ENCODE measurements around the gene HTR5A.
"Not testable (repeated sequence)": the region's sequence is repeated elsewhere in the genome, so short reads cannot be mapped to it uniquely, and the experiment has no call there.

HTR5A gene

GRCh38 chr7:155069992-155070751 lies at the start of gene HTR5A:
HTR5A (plus strand) TSS chr7:155070324; CDS start chr7:155070900, 576 bp downstream.
- Mint-ChIP-seq H3K4me1 (ENCODE audit: low read depth) (no peaks in the 10 kb centered on the region), H3K27ac (no peak within 1 kb of the TSS), H3K4me3 (no peak within 1 kb of the TSS), H3K36me3 (ENCODE audit: low read depth) (no peaks in the 10 kb centered on the region), H3K9me3 (no peaks in the 10 kb centered on the region), H3K27me3 (peaks cover 60% of the 10 kb centered on the region)

DNA sequence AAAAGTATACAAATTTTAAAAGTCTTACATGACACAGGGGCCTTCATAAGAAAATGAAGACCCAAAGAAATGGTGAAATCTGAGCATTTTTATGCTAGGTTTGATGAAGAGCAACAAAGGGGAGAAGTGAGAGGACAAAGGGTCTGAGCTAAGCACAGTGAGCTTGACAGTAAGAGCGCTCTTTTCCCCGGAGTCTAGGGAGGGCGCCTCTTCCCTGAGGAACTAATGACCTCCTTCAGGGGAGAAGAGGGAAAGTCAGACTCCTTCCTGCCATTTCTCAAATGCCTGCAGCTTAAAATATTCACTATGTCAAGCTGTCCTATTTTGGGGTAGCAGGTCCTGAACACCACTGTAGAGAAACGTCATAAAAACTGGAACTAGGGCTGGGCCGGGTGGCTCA lies 49.1 kb upstream of the HTR5A start:
- H3K27ac Mint-ChIP-seq, result no peak overlapping the region
- peaks cover 21% of the 10 kb centered on the region for H3K27me3 Mint-ChIP-seq
- H3K36me3 Mint-ChIP-seq (ENCODE audit: low read depth), result no peaks in the 10 kb centered on the region
- H3K4me3 Mint-ChIP-seq, result no peak overlapping the region
- no peaks in the 10 kb centered on the region for H3K4me1 Mint-ChIP-seq (ENCODE audit: low read depth)
- no peaks in the 10 kb centered on the region for H3K9me3 Mint-ChIP-seq

DNA sequence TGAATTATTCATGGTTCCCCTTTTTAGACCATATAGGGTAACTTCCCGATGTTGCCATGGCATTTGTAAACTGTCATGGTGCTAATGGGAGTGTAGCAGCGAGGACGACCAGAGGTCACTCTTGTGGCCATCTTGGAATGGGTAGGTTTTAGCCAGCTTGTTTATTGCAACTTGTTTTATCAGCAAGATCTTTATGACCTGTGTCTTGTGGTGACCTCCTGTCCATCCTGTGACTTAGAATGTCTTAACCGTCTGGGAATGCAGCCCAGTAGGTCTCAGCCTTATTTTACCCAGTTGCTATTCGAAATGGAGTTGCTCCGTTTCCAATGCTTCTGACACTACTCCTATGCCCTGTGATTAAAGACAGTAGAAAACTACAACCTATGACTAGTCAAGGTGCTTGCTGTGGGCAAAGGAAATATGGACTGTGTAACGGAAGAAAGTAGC lies 48.4 kb upstream of the HTR5A start:
- Mint-ChIP-seq H3K4me3 (no peak overlapping the region), H3K4me1 (ENCODE audit: low read depth) (no peaks in the 10 kb centered on the region), H3K27ac (no peak overlapping the region), H3K9me3 (no peaks in the 10 kb centered on the region), H3K27me3 (peaks cover 21% of the 10 kb centered on the region), H3K36me3 (ENCODE audit: low read depth) (no peaks in the 10 kb centered on the region)

DNA sequence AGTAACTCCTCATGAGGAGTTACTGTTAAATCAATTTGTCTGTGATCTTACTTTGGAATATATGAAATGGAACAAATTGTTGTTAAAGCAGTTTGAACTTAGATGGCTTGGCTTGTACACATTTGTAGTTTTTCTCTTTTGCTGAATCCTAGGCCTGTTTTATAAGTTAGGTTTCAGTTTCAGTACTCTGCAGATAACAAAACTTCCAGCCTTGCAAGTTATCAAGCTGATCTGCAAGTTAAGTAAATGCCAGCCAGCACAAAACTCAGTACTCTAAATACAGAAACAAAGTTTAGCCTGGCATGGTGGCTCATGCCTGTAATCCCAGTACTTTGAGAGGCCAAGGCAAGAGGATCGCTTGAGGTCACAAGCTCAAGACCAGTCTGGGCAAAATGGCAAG lies 42.2 kb upstream of the HTR5A start:
- no peaks in the 10 kb centered on the region for H3K36me3 Mint-ChIP-seq (ENCODE audit: low read depth)
- peaks cover 21% of the 10 kb centered on the region for H3K27me3 Mint-ChIP-seq
- no peaks in the 10 kb centered on the region for H3K9me3 Mint-ChIP-seq
- no peak overlapping the region for H3K27ac Mint-ChIP-seq
- no peaks in the 10 kb centered on the region for H3K4me1 Mint-ChIP-seq (ENCODE audit: low read depth)
- H3K4me3 Mint-ChIP-seq, result no peak overlapping the region

DNA sequence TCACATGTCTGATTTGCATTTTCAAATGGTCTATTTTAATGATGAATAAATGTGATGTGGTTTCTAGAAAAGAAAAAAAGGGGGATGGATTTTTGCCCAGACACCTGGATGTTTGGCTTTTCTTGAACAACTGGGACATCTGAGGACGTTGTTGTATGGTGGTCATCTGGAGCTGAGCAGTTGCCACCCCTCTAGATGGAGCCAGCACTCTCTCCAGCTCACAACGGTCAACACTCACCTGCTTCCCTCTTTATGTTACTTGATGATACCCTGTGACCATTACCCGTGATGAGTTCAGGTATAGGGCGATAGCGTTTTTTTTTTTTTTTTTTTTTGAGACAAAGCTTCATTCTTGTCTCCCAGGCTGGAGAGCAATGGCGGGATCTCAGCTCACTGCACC lies 37.1 kb upstream of the HTR5A start:
- H3K36me3 Mint-ChIP-seq (ENCODE audit: low read depth), result no peaks in the 10 kb centered on the region
- no peaks in the 10 kb centered on the region for H3K9me3 Mint-ChIP-seq
- no peaks in the 10 kb centered on the region for H3K4me1 Mint-ChIP-seq (ENCODE audit: low read depth)
- no peak overlapping the region for H3K27ac Mint-ChIP-seq
- H3K4me3 Mint-ChIP-seq, result no peak overlapping the region
- H3K27me3 Mint-ChIP-seq, result peaks cover 17% of the 10 kb centered on the region

GRCh38 chr7:155034495-155034894 lies 35.6 kb upstream of the HTR5A start:
- not testable (repeated sequence) for H3K36me3 Mint-ChIP-seq (ENCODE audit: low read depth)

GRCh38 chr7:155038335-155038734 lies 31.8 kb upstream of the HTR5A start:
- H3K36me3 Mint-ChIP-seq (ENCODE audit: low read depth), result no peaks in the 10 kb centered on the region

More at GRCh38 chr7:155034495-155034894, 35.6 kb upstream of the HTR5A start:
- H3K4me1 Mint-ChIP-seq (ENCODE audit: low read depth); H3K4me3 Mint-ChIP-seq; H3K9me3 Mint-ChIP-seq; H3K27ac Mint-ChIP-seq: not testable (repeated sequence)
- peaks cover 17% of the 10 kb centered on the region for H3K27me3 Mint-ChIP-seq

GRCh38 chr7:155043756-155044155 lies 26.4 kb upstream of the HTR5A start:
- Mint-ChIP-seq H3K4me1 (ENCODE audit: low read depth) (no peaks in the 10 kb centered on the region), H3K27ac (no peak overlapping the region), H3K27me3 (peaks cover 13% of the 10 kb centered on the region)

More at GRCh38 chr7:155038335-155038734, 31.8 kb upstream of the HTR5A start:
- H3K4me3 Mint-ChIP-seq, result no peak overlapping the region
- H3K4me1 Mint-ChIP-seq (ENCODE audit: low read depth), result no peaks in the 10 kb centered on the region
- H3K27ac Mint-ChIP-seq, result no peak overlapping the region
- H3K27me3 Mint-ChIP-seq, result peaks cover 12% of the 10 kb centered on the region
- no peaks in the 10 kb centered on the region for H3K9me3 Mint-ChIP-seq

DNA sequence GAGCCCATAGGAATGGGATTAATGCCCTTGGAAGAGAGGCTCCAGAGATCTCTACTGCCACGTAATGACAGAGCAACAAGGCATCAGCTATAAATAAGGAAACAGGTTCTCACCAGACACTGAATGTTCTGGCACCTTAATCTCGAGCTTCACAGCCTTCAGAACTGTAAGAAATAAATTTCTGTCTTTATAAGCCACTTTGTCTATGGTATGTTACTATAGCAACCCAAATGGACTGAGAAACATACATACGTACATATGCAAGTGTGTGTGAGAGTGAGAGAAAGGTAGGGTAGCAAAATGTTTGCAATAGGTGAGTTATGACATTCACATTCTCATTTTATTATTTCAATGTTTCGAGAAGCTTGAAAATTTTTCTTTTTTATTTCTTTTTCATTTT lies 22.1 kb upstream of the HTR5A start:
- Mint-ChIP-seq H3K27ac (no peak overlapping the region), H3K27me3 (peaks cover 9% of the 10 kb centered on the region), H3K36me3 (ENCODE audit: low read depth) (no peaks in the 10 kb centered on the region), H3K4me3 (no peak overlapping the region), H3K4me1 (ENCODE audit: low read depth) (no peaks in the 10 kb centered on the region), H3K9me3 (no peaks in the 10 kb centered on the region)

More at GRCh38 chr7:155043756-155044155, 26.4 kb upstream of the HTR5A start:
- Mint-ChIP-seq H3K4me3 (no peak overlapping the region), H3K36me3 (ENCODE audit: low read depth) (no peaks in the 10 kb centered on the region), H3K9me3 (no peaks in the 10 kb centered on the region)

DNA sequence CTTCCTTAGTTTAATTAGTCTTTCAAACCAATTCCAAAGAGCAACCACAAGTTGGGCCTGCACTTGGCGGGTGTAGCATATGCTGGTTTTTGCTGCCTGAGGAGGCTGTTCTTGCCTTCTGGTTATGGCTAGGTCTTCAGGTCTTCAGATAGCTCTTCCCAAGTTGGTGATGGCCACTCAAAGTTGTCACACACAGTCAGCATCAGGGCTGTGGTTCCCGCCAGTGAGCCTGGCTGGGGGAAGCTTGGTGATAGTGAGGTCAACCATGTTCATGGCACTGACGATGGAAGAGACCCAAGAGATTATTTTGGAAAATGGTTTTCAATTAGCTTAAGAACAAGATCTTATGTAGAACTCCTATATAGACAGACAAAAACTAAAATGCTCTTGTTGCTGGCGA lies 18.8 kb upstream of the HTR5A start:
- no peaks in the 10 kb centered on the region for H3K36me3 Mint-ChIP-seq (ENCODE audit: low read depth)
- no peak overlapping the region for H3K27ac Mint-ChIP-seq
- no peaks in the 10 kb centered on the region for H3K9me3 Mint-ChIP-seq
- no peaks in the 10 kb centered on the region for H3K4me1 Mint-ChIP-seq (ENCODE audit: low read depth)
- H3K4me3 Mint-ChIP-seq, result no peak overlapping the region
- peaks cover 5% of the 10 kb centered on the region for H3K27me3 Mint-ChIP-seq

DNA sequence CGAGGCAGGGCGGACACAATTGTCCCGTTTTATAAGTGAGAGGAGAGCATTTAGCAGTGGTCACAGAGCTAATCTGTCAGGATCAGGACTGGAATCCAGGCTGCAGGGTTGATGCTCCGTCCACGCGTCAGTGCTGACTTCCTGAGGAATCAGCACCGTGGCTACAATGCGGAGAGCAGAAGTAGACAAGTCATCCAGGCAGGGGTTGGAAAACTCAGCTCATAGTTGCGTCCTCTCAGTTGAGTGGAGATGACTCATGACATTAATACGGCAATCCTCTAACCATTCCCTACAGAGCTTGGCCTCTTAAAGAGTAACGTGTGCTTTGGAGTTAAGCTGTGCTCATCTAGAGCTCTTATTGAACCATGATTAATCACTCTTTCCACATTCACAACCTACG lies 17.1 kb upstream of the HTR5A start:
- H3K36me3 Mint-ChIP-seq (ENCODE audit: low read depth), result no peaks in the 10 kb centered on the region
- no peak overlapping the region for H3K4me3 Mint-ChIP-seq
- H3K27me3 Mint-ChIP-seq, result peaks cover 12% of the 10 kb centered on the region
- no peaks in the 10 kb centered on the region for H3K4me1 Mint-ChIP-seq (ENCODE audit: low read depth)
- no peak overlapping the region for H3K27ac Mint-ChIP-seq
- no peaks in the 10 kb centered on the region for H3K9me3 Mint-ChIP-seq

- H3K27ac Mint-ChIP-seq, result no peak overlapping the region
- H3K36me3 Mint-ChIP-seq (ENCODE audit: low read depth), result no peaks in the 10 kb centered on the region
- H3K9me3 Mint-ChIP-seq, result no peaks in the 10 kb centered on the region
- H3K4me1 Mint-ChIP-seq (ENCODE audit: low read depth), result no peaks in the 10 kb centered on the region
- no peak overlapping the region for H3K4me3 Mint-ChIP-seq
- H3K27me3 Mint-ChIP-seq, result peaks cover 15% of the 10 kb centered on the region
Observed at GRCh38 chr7:155054761-155055160, 15.4 kb upstream of the HTR5A start.

GRCh38 chr7:155057076-155057475 lies 13.0 kb upstream of the HTR5A start:
- no peak overlapping the region for H3K4me3 Mint-ChIP-seq
- H3K9me3 Mint-ChIP-seq, result no peaks in the 10 kb centered on the region
- no peak overlapping the region for H3K27ac Mint-ChIP-seq
- no peaks in the 10 kb centered on the region for H3K4me1 Mint-ChIP-seq (ENCODE audit: low read depth)
- H3K36me3 Mint-ChIP-seq (ENCODE audit: low read depth), result no peaks in the 10 kb centered on the region
- peaks cover 25% of the 10 kb centered on the region for H3K27me3 Mint-ChIP-seq

DNA sequence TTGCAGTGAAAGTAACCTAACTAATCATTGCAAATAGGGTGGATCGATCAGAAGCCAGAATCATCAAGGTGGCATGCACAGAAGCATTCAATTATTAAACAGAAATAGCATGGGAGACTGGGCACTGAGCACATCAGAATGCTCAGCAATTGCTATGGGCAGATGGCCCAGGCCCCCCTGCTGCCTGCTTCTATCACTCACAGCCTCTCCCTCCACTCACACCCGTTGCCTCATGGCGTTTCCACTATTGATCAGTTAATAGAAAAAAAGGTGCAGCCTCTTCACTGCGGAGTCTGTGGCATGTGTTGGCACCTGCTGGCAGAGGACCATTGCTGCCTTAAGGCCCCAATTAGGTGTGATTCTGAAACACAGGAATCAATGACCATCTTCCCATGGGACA lies 11.2 kb upstream of the HTR5A start:
- Mint-ChIP-seq H3K27me3 (peaks cover 27% of the 10 kb centered on the region), H3K9me3 (no peaks in the 10 kb centered on the region), H3K27ac (no peak overlapping the region)

DNA sequence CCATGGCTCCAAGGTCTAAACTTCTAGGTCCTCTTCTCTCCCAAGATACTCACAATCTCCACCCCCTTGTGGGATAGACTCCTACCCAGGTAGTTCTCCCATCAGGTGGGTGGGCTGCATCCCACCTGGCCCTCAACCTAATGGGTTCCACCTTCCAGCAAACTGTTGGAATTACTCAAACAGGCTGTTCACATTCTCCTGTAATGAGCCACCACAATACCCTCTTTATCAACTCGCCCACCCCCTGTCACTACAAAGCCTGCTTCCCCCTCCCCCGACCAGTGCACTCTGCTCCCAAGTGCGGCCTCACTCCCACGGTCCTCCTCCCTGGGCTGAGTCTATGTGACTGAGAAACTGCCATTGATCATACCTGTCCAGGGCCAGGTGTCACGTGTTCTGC lies 10.4 kb upstream of the HTR5A start:
- Mint-ChIP-seq H3K36me3 (ENCODE audit: low read depth) (no peaks in the 10 kb centered on the region), H3K27ac (no peak overlapping the region), H3K27me3 (peaks cover 29% of the 10 kb centered on the region), H3K4me3 (no peak overlapping the region), H3K4me1 (ENCODE audit: low read depth) (no peaks in the 10 kb centered on the region), H3K9me3 (no peaks in the 10 kb centered on the region)

More for the DNA sequence above, 11.2 kb upstream of the HTR5A start:
- no peaks in the 10 kb centered on the region for H3K36me3 Mint-ChIP-seq (ENCODE audit: low read depth)
- H3K4me3 Mint-ChIP-seq, result no peak overlapping the region
- no peaks in the 10 kb centered on the region for H3K4me1 Mint-ChIP-seq (ENCODE audit: low read depth)

- no peaks in the 10 kb centered on the region for H3K36me3 Mint-ChIP-seq (ENCODE audit: low read depth)
- H3K4me1 Mint-ChIP-seq (ENCODE audit: low read depth), result no peaks in the 10 kb centered on the region
- no peaks in the 10 kb centered on the region for H3K9me3 Mint-ChIP-seq
- no peak overlapping the region for H3K27ac Mint-ChIP-seq
- peaks cover 43% of the 10 kb centered on the region for H3K27me3 Mint-ChIP-seq
- no peak overlapping the region for H3K4me3 Mint-ChIP-seq
Observed at GRCh38 chr7:155062411-155062810, 7.7 kb upstream of the HTR5A start.
